ENCODE results near the gene CHRNA4. TPM values are rescaled to one million over a fixed set of nuclear protein-coding genes. Genes with fewer than 3 reads are reported as not detected.
A peak's percentile ranks its signal among the peaks of the same experiment; 100 is the strongest.

The CHRNA4 gene
- total and polyA plus RNA-seq, 5 donors from 2014 or later, result not detected

DNA sequence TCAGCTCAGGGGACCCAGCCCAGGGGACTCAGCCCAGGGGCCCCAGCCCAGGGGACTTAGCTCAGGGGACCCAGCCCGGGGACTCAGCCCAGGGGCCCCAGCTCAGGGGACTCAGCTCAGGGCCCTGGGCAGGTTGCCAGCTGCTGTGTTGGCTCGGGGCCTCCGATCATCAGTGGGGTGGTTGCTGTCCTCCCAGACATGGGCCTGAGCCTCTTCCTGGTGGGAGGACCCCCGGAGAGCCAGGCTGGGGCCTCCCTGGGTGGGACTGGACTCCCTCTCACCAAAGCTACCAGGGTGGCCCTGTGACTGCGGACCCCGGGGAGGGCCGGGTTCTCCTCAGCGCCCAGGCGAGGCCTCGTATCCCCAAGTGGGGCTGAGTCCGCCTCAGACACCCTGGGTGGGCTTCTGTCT lies 63.8 kb downstream of the CHRNA4 start:
- Mint-ChIP-seq H3K4me1 (peaks cover 0 to 10% (median 5%) of the 10 kb centered on the region in 4 donors), H3K36me3 (no peaks in the 10 kb centered on the region), H3K27ac (no peak overlapping the region), H3K9me3 (peaks cover 0 to 9% (median 3%) of the 10 kb centered on the region in 7 donors), H3K4me3 (no peak overlapping the region), H3K27me3 (peaks cover 21% of the 10 kb centered on the region)
- Histone ChIP-seq H3K4me3 (ENCODE audit: low read depth, low read length) (no peak overlapping the region), H3K4me1 (ENCODE audit: control insufficient read depth, insufficient read depth, low read length, poor library complexity, severe bottlenecking) (peaks cover 15% of the 10 kb centered on the region), H3K9me3 (ENCODE audit: control insufficient read depth in 2 of 2, low read length in 2 of 2) (peaks cover 0 to 4% of the 10 kb centered on the region in 2 experiments), H3K27ac (ENCODE audit: insufficient read depth, low read length, poor library complexity, severe bottlenecking) (no peak overlapping the region), H3K27me3 (ENCODE audit: control insufficient read depth, insufficient read depth, low read length) (no peaks in the 10 kb centered on the region), H3K36me3 (ENCODE audit: control insufficient read depth, insufficient read depth, low read length) (no peaks in the 10 kb centered on the region)
- ATAC-seq (ENCODE audit: low read depth in 2 of 2), result no peak
- DNase-seq, result no peak

DNA sequence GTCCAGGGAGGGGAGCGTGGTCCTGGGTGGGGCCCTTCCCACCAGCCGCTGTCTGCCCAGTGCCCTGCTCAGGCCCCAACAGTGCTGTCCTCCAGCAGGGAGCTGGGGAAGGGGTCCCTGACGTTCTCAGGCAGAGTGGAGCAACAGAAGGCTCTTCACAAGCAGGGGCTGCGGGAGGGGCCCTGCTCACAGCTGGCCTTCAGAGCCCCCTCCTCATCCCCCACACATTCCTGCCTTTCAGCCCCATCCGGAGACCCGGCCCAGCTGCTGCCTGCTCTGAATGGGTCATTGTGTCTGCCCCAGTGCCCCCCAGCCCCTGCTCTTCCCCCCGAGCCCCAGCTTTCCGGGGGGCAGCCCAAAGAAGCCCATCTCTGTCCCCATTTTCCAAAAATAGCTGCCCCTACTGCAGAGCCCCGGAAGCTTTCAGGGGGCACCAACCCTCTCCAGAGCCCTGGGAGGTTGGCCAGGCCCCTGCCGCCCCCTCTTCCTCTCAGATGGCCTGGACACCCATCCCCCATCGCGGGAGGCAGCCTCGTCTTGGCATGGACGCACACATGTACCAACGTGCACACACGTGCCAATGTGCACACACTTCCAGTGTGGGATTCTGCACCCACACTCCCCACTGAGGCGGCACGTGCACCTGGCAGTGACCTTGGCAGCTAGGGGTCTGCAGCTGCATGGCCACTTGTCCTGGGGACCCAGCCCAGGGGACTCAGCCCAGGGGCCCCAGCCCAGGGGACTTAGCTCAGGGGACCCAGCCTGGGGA lies 64.4 kb downstream of the CHRNA4 start:
- H3K9me3 Mint-ChIP-seq, result peaks cover 0 to 6% (median 3%) of the 10 kb centered on the region in 7 donors
- H3K27ac Mint-ChIP-seq, result no peak overlapping the region
- Histone ChIP-seq H3K4me1 (ENCODE audit: control insufficient read depth, insufficient read depth, low read length, poor library complexity, severe bottlenecking) (peaks cover 15% of the 10 kb centered on the region), H3K4me3 (ENCODE audit: low read depth, low read length) (no peak overlapping the region), H3K27me3 (ENCODE audit: control insufficient read depth, insufficient read depth, low read length) (no peaks in the 10 kb centered on the region), H3K27ac (ENCODE audit: insufficient read depth, low read length, poor library complexity, severe bottlenecking) (no peak overlapping the region), H3K9me3 (ENCODE audit: control insufficient read depth in 2 of 2, low read length in 2 of 2) (peaks cover 0 to 4% of the 10 kb centered on the region in 2 experiments), H3K36me3 (ENCODE audit: control insufficient read depth, insufficient read depth, low read length) (no peaks in the 10 kb centered on the region)
- H3K36me3 Mint-ChIP-seq, result no peaks in the 10 kb centered on the region
- ATAC-seq (ENCODE audit: low read depth in 2 of 2) (no peak), DNase-seq (no peak)
- H3K27me3 Mint-ChIP-seq, result peaks cover 21% of the 10 kb centered on the region
- H3K4me1 Mint-ChIP-seq, result peaks cover 0 to 10% (median 5%) of the 10 kb centered on the region in 4 donors
- H3K4me3 Mint-ChIP-seq, result no peak overlapping the region

DNA sequence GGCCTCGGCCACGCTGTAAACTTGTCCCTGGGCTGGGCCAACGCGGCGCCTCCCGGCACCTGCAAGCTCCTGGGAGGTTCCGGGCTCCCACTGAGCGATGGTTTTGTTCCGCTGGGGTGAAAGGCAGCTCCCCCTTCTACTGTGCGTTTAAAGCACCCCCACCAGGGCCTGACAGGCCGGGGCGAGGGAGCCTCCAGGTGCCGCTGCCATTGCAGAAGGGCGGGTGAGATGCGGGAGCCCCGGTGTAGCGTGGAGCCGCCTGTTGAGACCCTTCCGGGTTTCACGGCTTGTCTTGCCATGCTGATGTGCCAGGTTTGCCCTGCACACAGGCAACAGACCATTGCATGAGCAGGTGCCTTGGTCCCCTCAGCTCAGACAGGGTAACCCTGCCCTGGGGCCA lies 65.3 kb downstream of the CHRNA4 start:
- no peaks in the 10 kb centered on the region for H3K36me3 ChIP-seq (ENCODE audit: control insufficient read depth, insufficient read depth, low read length)
- H3K9me3 Mint-ChIP-seq, result peaks cover 0 to 3% (median 0%) of the 10 kb centered on the region in 7 donors
- no peak overlapping the region for H3K4me3 ChIP-seq (ENCODE audit: low read depth, low read length)
- no peak overlapping the region for H3K27ac ChIP-seq (ENCODE audit: insufficient read depth, low read length, poor library complexity, severe bottlenecking)
- H3K27me3 Mint-ChIP-seq, result peaks cover 19% of the 10 kb centered on the region
- ATAC-seq (ENCODE audit: low read depth in 2 of 2), result no peak
- peak overlapping the region in 2 of 4 donors; percentile 30 to 82 for H3K4me3 Mint-ChIP-seq
- no peaks in the 10 kb centered on the region for H3K9me3 ChIP-seq (ENCODE audit: control insufficient read depth in 2 of 2, low read length in 2 of 2)
- no peaks in the 10 kb centered on the region for H3K27me3 ChIP-seq (ENCODE audit: control insufficient read depth, insufficient read depth, low read length)
- DNase-seq, result peak in 1 of 3 donors; percentile 23
- peak overlapping the region in 1 of 3 donors; percentile 85 for H3K27ac Mint-ChIP-seq
- H3K36me3 Mint-ChIP-seq, result no peaks in the 10 kb centered on the region
- peaks cover 15% of the 10 kb centered on the region for H3K4me1 ChIP-seq (ENCODE audit: control insufficient read depth, insufficient read depth, low read length, poor library complexity, severe bottlenecking)
- H3K4me1 Mint-ChIP-seq, result peaks cover 0 to 10% (median 5%) of the 10 kb centered on the region in 4 donors

DNA sequence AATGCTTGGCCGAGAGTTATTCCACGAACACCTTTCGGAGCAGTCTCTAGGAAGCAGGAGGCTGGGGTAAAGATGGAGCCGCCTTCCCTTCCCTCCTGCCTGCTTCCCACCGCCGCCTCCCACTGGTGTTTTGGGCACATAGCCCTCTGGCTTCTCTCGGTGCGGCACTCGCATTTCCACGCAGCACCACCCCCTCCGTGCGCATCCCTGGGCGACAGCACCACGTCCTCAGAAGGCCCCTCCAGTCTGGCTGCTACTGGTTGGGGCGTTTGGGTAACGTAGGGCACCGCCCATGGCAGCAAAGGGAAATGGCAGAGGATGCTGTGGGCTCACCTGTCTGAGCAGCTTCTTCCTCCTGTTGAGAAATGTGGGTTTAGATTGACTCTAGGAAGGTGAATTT lies 65.7 kb downstream of the CHRNA4 start:
- no peak overlapping the region for H3K4me3 ChIP-seq (ENCODE audit: low read depth, low read length)
- peaks cover 15% of the 10 kb centered on the region for H3K27me3 Mint-ChIP-seq
- no peaks in the 10 kb centered on the region for H3K27me3 ChIP-seq (ENCODE audit: control insufficient read depth, insufficient read depth, low read length)
- H3K9me3 Mint-ChIP-seq, result peaks cover 0 to 2% (median 0%) of the 10 kb centered on the region in 7 donors
- peaks cover 15% of the 10 kb centered on the region for H3K4me1 ChIP-seq (ENCODE audit: control insufficient read depth, insufficient read depth, low read length, poor library complexity, severe bottlenecking)
- H3K4me1 Mint-ChIP-seq, result peaks cover 0 to 10% (median 5%) of the 10 kb centered on the region in 4 donors
- DNase-seq (peak in 2 of 3 donors; percentile 30 to 33), ATAC-seq (ENCODE audit: low read depth in 2 of 2) (peak; percentile 40 to 43)
- H3K4me3 Mint-ChIP-seq, result peak overlapping the region in 2 of 4 donors; percentile 30 to 82
- no peaks in the 10 kb centered on the region for H3K36me3 Mint-ChIP-seq
- no peaks in the 10 kb centered on the region for H3K9me3 ChIP-seq (ENCODE audit: control insufficient read depth in 2 of 2, low read length in 2 of 2)
- peak overlapping the region in 2 of 3 donors; percentile 85 to 93 for H3K27ac Mint-ChIP-seq
- no peak overlapping the region for H3K27ac ChIP-seq (ENCODE audit: insufficient read depth, low read length, poor library complexity, severe bottlenecking)
- H3K36me3 ChIP-seq (ENCODE audit: control insufficient read depth, insufficient read depth, low read length), result no peaks in the 10 kb centered on the region

DNA sequence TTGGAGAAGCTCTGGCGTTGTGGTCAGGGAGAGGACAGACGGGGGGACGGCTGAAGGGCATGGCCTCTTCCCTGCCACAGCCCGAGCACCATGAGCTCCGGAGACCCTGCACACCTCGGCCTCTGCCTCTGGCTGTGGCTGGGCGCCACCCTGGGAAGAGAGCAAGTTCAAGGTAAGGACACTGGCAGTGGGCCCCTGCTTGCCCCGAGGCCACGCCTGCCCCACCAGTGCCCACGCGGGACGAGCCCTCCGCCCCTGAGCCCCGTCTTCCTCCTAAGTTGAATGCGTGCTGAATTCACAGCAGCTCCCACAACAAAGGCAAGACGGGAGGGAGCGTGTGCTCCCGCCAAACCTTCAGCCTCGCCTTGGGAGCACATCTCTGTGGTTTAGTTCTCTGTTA lies 66.1 kb downstream of the CHRNA4 start:
- Histone ChIP-seq H3K9me3 (ENCODE audit: control insufficient read depth in 2 of 2, low read length in 2 of 2) (no peaks in the 10 kb centered on the region), H3K27me3 (ENCODE audit: control insufficient read depth, insufficient read depth, low read length) (no peaks in the 10 kb centered on the region), H3K36me3 (ENCODE audit: control insufficient read depth, insufficient read depth, low read length) (no peaks in the 10 kb centered on the region), H3K4me1 (ENCODE audit: control insufficient read depth, insufficient read depth, low read length, poor library complexity, severe bottlenecking) (peaks cover 15% of the 10 kb centered on the region), H3K4me3 (ENCODE audit: low read depth, low read length) (no peak overlapping the region), H3K27ac (ENCODE audit: insufficient read depth, low read length, poor library complexity, severe bottlenecking) (no peak overlapping the region)
- Mint-ChIP-seq H3K27me3 (peaks cover 12% of the 10 kb centered on the region), H3K9me3 (peaks cover 0 to 2% (median 0%) of the 10 kb centered on the region in 7 donors), H3K36me3 (no peaks in the 10 kb centered on the region), H3K4me3 (no peak overlapping the region), H3K4me1 (peaks cover 0 to 10% (median 5%) of the 10 kb centered on the region in 4 donors), H3K27ac (peak overlapping the region in 2 of 3 donors; percentile 85 to 93)
- ATAC-seq (ENCODE audit: low read depth in 2 of 2) (no peak), DNase-seq (no peak)

DNA sequence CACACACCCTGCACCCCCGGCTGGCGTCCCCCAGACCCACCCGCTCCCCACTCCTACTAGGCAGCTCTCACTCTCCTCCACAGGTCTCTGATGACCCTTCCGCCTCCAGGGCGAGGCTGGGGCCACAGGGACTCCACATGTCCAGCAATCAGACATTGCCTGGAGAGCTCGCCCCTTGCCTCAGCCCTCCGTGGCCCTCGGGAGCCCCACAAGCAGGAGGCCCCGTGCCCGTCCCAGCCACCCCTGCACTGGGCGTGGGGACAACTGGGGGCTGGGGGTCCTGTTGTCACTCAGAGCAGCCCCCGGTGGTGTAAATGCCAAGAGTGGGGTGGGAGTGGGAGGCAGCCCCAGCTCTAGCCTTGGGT lies 66.6 kb downstream of the CHRNA4 start:
- no peak overlapping the region for H3K4me3 Mint-ChIP-seq
- DNase-seq, result no peak
- H3K27me3 Mint-ChIP-seq, result peaks cover 12% of the 10 kb centered on the region
- Histone ChIP-seq H3K4me3 (ENCODE audit: low read depth, low read length) (no peak overlapping the region), H3K36me3 (ENCODE audit: control insufficient read depth, insufficient read depth, low read length) (no peaks in the 10 kb centered on the region), H3K27me3 (ENCODE audit: control insufficient read depth, insufficient read depth, low read length) (no peaks in the 10 kb centered on the region), H3K4me1 (ENCODE audit: control insufficient read depth, insufficient read depth, low read length, poor library complexity, severe bottlenecking) (peaks cover 15% of the 10 kb centered on the region), H3K27ac (ENCODE audit: insufficient read depth, low read length, poor library complexity, severe bottlenecking) (no peak overlapping the region), H3K9me3 (ENCODE audit: control insufficient read depth in 2 of 2, low read length in 2 of 2) (no peaks in the 10 kb centered on the region)
- ATAC-seq (ENCODE audit: low read depth in 2 of 2), result no peak
- H3K9me3 Mint-ChIP-seq, result peaks cover 0 to 2% (median 0%) of the 10 kb centered on the region in 7 donors
- no peaks in the 10 kb centered on the region for H3K36me3 Mint-ChIP-seq
- H3K27ac Mint-ChIP-seq, result no peak overlapping the region
- peaks cover 0 to 10% (median 5%) of the 10 kb centered on the region in 4 donors for H3K4me1 Mint-ChIP-seq

DNA sequence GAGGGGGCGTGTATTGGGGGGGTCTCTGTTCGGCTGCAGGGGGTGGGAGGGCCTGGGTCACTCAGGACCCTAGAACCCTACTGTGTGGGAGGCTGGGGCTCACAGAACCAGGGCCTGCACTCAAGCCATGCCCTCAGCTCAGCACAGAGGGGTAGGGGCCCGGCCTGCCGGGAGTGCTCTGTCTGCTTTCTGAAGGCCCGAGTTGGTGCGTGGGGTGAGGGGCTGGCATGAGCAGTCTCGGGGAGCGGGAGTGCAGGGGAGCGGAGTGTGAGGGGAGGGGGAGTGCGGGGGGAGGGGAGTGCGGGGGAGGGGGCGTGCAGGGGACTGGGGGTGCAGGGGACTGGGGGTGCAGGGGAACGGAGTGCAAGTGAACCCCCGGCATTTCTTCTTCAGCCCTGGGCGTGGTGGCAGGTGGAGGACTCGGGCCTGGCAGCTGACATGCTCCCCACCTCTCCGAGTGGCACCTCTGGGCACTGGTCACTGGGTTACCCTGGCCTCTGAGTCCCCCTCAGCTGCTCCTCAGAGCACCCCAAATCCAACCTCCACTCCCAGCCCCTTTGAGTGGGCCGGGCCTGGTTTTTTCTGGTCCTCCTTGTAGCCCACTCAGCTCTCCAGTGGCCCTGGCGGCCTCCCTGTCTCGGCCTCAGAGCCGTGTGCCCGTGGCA lies 67.1 kb downstream of the CHRNA4 start:
- Mint-ChIP-seq H3K27me3 (peaks cover 7% of the 10 kb centered on the region), H3K4me1 (peaks cover 0 to 10% (median 5%) of the 10 kb centered on the region in 4 donors), H3K9me3 (peaks cover 0 to under 1% (median 0%) of the 10 kb centered on the region in 7 donors), H3K27ac (no peak overlapping the region), H3K4me3 (no peak overlapping the region), H3K36me3 (no peaks in the 10 kb centered on the region)
- no peak for ATAC-seq (ENCODE audit: low read depth in 2 of 2)
- H3K9me3 ChIP-seq (ENCODE audit: control insufficient read depth in 2 of 2, low read length in 2 of 2), result no peaks in the 10 kb centered on the region
- no peak for DNase-seq
- no peaks in the 10 kb centered on the region for H3K27me3 ChIP-seq (ENCODE audit: control insufficient read depth, insufficient read depth, low read length)
- H3K36me3 ChIP-seq (ENCODE audit: control insufficient read depth, insufficient read depth, low read length), result no peaks in the 10 kb centered on the region
- no peak overlapping the region for H3K27ac ChIP-seq (ENCODE audit: insufficient read depth, low read length, poor library complexity, severe bottlenecking)
- peaks cover 15% of the 10 kb centered on the region for H3K4me1 ChIP-seq (ENCODE audit: control insufficient read depth, insufficient read depth, low read length, poor library complexity, severe bottlenecking)
- no peak overlapping the region for H3K4me3 ChIP-seq (ENCODE audit: low read depth, low read length)

Measured in CD4-positive, CD25-positive, alpha-beta regulatory T cell (primary cell).